Right renal cortex interstitium (tissue), 3 donors: ENCODE results near the gene SLC25A38. TPM values are rescaled to one million over a fixed set of nuclear protein-coding genes. Genes with fewer than 3 reads are reported as not detected.
"Not testable (repeated sequence)": the region's sequence is repeated elsewhere in the genome, so short reads cannot be mapped to it uniquely, and the experiment has no call there.

Source experiments
- DNase-seq, 3 donors: peaks; one replicate each; pipeline ENCODE4 v3.0.0-alpha.2; 2013; ENCODE audit warnings: low read depth in 3 of 3, low spot score in 2 of 3
- polyA plus RNA-seq, 3 donors: library from polyadenylated mRNA; unstranded; fragments of 120-200 nt; gene quantifications; one replicate each; pipeline ENCODE4 v1.2.1, GENCODE V29; 2013; ENCODE audit not compliant: insufficient read length in 3 of 3

SLC25A38 gene
- 10 to 100 TPM; 33.4 to 37.9 (median 35.1) TPM for polyA plus RNA-seq

- DNase-seq: peak; percentile 56 to 74 (median 60)
Observed at GRCh38 chr3:39383045-39383880, at the start of gene SLC25A38. Gene SLC25A38, plus strand, starts transcription at chr3:39383370. Its CDS starts 355 bp downstream, at chr3:39383725.

- no peak for DNase-seq
Observed at GRCh38 chr3:39333607-39334006, 49.6 kb upstream of the SLC25A38 start.

- no peak for DNase-seq
Observed at GRCh38 chr3:39334205-39334604, 49.0 kb upstream of the SLC25A38 start.

GRCh38 chr3:39338201-39338600, 45.0 kb upstream of the SLC25A38 start:
- DNase-seq: no peak

GRCh38 chr3:39339086-39339485, 44.1 kb upstream of the SLC25A38 start:
- no peak for DNase-seq

- DNase-seq: no peak
Observed at GRCh38 chr3:39343076-39343717, 40.0 kb upstream of the SLC25A38 start.

GRCh38 chr3:39343760-39344159, 39.4 kb upstream of the SLC25A38 start:
- no peak for DNase-seq

GRCh38 chr3:39344746-39345344, 38.3 kb upstream of the SLC25A38 start:
- no peak for DNase-seq

GRCh38 chr3:39346785-39347585, 36.2 kb upstream of the SLC25A38 start:
- no peak for DNase-seq

GRCh38 chr3:39347586-39347876, 35.6 kb upstream of the SLC25A38 start:
- no peak for DNase-seq

- no peak for DNase-seq
Observed at GRCh38 chr3:39349080-39349479, 34.1 kb upstream of the SLC25A38 start.

GRCh38 chr3:39350714-39351113, 32.5 kb upstream of the SLC25A38 start:
- DNase-seq: no peak

- not testable (repeated sequence) for DNase-seq
Observed at GRCh38 chr3:39351134-39351533, 32.0 kb upstream of the SLC25A38 start.

- not testable (repeated sequence) for DNase-seq
Observed at GRCh38 chr3:39353168-39353927, 29.8 kb upstream of the SLC25A38 start.

- DNase-seq: no peak
Observed at GRCh38 chr3:39358333-39358732, 24.8 kb upstream of the SLC25A38 start.

- DNase-seq: no peak
Observed at GRCh38 chr3:39361252-39361927, 21.8 kb upstream of the SLC25A38 start.

- DNase-seq: no peak
Observed at GRCh38 chr3:39362192-39362591, 21.0 kb upstream of the SLC25A38 start.

- no peak for DNase-seq
Observed at GRCh38 chr3:39362812-39363211, 20.4 kb upstream of the SLC25A38 start.

- not testable (repeated sequence) for DNase-seq
Observed at GRCh38 chr3:39370450-39370849, 12.7 kb upstream of the SLC25A38 start.

- no peak for DNase-seq
Observed at GRCh38 chr3:39372833-39373232, 10.3 kb upstream of the SLC25A38 start.
